Activated CD8-positive, alpha-beta memory T cell treated with anti-CD3 and anti-CD28 coated beads for 4 hours (primary cell): Measurements from ENCODE around the gene LZTS2.

Experiments
- DNase-seq, 2 donors: peaks; one replicate each; pipeline ENCODE4 v3.0.0-alpha.2; 2020; ENCODE audit warnings: low read depth in 2 of 2

LZTS2 gene

GRCh38 chr10:101050208-101051069 lies 50.8 kb downstream of the LZTS2 start:
- peak; percentile 28 to 60 for DNase-seq

- DNase-seq = no peak
These were observed 52.7 kb downstream of the LZTS2 start for GRCh38 chr10:101052285-101052684.

DNA sequence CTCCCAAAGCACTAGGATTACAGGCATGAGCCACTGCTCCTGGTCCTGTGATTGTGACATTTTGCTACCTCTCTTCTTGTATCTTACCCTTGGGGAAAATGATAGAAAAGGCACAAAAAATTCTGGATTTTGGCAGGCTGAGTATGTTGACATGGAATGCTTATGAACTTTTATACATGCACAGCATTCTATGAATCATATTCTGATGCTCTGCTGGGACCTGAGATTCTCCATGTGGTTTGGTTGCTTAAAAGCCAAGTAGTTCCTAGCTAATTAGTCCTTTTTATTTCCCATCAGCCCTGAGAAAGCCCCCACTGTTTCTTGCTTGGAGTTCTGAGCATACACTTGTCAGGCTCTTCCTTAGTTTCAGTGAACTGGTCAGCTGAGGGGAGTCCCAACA lies 53.9 kb downstream of the LZTS2 start:
- no peak for DNase-seq

GRCh38 chr10:101054351-101054750 lies 54.7 kb downstream of the LZTS2 start:
- no peak for DNase-seq

- DNase-seq = no peak
These were observed 55.3 kb downstream of the LZTS2 start for GRCh38 chr10:101054876-101055275.

DNA sequence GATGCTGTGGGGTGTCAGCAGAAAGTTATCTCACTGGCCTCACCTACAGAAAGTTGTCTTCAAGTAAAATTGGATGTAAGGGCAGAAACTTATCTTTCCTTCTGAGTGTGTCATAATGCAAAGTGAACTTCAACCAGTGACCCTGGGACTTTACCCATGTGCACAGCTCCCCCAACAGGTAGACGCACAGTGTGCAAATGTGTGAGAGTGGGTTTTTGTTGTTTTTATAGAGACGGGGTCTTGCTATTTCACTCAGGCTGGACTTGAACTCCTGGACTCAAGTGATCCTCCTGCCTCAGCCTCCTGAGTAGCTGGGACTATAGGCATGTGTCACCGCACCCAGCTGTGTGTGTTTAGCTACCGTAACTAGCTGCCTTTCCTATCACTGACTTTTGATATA lies 55.8 kb downstream of the LZTS2 start:
- DNase-seq = no peak

GRCh38 chr10:101056365-101057151 lies 57.0 kb downstream of the LZTS2 start:
- no peak for DNase-seq
